SK-N-SH treated with all-trans-retinoic acid at 6 μM for 48 hours (cell line): ENCODE data around the gene PIK3CB.

Experiments
- CREB5 ChIP-seq: fragments of 250-450 bp; sonication (Bioruptor Pico); IDR thresholded peaks from 2 replicates; pipeline ENCODE4 v1.5.1; 2020; ENCODE audit warnings: low read depth, mild to moderate bottlenecking, moderate library complexity
- CSRNP3 ChIP-seq: fragments of 250-450 bp; sonication (Bioruptor Pico); IDR thresholded peaks from 2 replicates; pipeline ENCODE4 v1.5.1; 2021; ENCODE audit warnings: mild to moderate bottlenecking, moderate library complexity
- ESRRG ChIP-seq: fragments of 250-450 bp; sonication (Bioruptor Pico); IDR thresholded peaks from 2 replicates; pipeline ENCODE4 v1.6.1; 2021; ENCODE audit warnings: mild to moderate bottlenecking
- GLIS3 ChIP-seq: fragments of 250-450 bp; sonication (Bioruptor Pico); IDR thresholded peaks from 2 replicates; pipeline ENCODE4 v1.5.0; 2020; ENCODE audit warnings: mild to moderate bottlenecking, moderate library complexity
- ISL1 ChIP-seq: fragments of 250-450 bp; sonication (Bioruptor Pico); IDR thresholded peaks from 2 replicates; pipeline ENCODE4 v2.1.2; 2022; ENCODE audit warnings: mild to moderate bottlenecking, moderate library complexity
- POU6F1 ChIP-seq: fragments of 250-450 bp; sonication (Bioruptor Pico); IDR thresholded peaks from 2 replicates; pipeline ENCODE4 v1.8.0; 2021; ENCODE audit warnings: low read depth, mild to moderate bottlenecking, moderate library complexity, borderline replicate concordance
- ZFP3 ChIP-seq: fragments of 250-450 bp; sonication (Bioruptor Pico); IDR thresholded peaks from 2 replicates; pipeline ENCODE4 v1.5.0; 2020; ENCODE audit warnings: mild to moderate bottlenecking, moderate library complexity
- ZNF565 ChIP-seq: fragments of 450-650 bp; formaldehyde crosslinking; conservative IDR thresholded peaks from 2 replicates; pipeline ENCODE4 v1.5.0; 2020; ENCODE audit warnings: low read depth, mild to moderate bottlenecking, moderate library complexity
- ZNF70 ChIP-seq: fragments of 450-650 bp; formaldehyde crosslinking; IDR thresholded peaks from 2 replicates; pipeline ENCODE4 v1.5.0; 2020; ENCODE audit warnings: mild to moderate bottlenecking, moderate library complexity
- TF ChIP-seq, protein P1 (sequence below): fragments of 250-450 bp; sonication (Bioruptor Pico); IDR thresholded peaks from 2 replicates; pipeline ENCODE4 v1.8.0; 2020; ENCODE audit warnings: mild to moderate bottlenecking, moderate library complexity, borderline replicate concordance

DNA sequence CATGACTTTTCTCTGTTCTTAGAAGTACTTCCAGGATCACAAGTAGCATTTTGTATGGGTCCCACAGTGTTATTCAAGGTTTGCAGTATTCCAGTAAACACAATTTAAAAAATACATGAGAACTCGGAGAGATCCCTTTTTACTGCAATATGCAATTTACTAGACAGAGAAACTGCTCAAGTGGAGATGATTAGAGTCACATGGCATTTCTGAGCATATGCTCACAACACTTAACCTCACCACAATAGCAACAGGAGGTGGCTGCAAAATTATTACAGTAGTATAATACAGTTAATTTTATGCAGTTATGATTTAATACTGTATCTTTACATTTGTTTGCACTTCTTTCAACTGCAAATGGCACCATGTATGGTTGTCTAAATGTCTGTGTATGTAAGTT is 87.5 kb downstream of the PIK3CB start:
- TF ChIP-seq ZFP3 (CRISPR knock-in tag) (no peak), ZNF565 (CRISPR knock-in tag) (no peak), ESRRG (CRISPR knock-in tag) (no peak), POU6F1 (no peak), ISL1 (CRISPR knock-in tag) (no peak), CREB5 (CRISPR knock-in tag) (no peak), CSRNP3 (CRISPR knock-in tag) (no peak), ZNF70 (CRISPR knock-in tag) (no peak), GLIS3 (no peak)
- TF ChIP-seq, protein P1, sequence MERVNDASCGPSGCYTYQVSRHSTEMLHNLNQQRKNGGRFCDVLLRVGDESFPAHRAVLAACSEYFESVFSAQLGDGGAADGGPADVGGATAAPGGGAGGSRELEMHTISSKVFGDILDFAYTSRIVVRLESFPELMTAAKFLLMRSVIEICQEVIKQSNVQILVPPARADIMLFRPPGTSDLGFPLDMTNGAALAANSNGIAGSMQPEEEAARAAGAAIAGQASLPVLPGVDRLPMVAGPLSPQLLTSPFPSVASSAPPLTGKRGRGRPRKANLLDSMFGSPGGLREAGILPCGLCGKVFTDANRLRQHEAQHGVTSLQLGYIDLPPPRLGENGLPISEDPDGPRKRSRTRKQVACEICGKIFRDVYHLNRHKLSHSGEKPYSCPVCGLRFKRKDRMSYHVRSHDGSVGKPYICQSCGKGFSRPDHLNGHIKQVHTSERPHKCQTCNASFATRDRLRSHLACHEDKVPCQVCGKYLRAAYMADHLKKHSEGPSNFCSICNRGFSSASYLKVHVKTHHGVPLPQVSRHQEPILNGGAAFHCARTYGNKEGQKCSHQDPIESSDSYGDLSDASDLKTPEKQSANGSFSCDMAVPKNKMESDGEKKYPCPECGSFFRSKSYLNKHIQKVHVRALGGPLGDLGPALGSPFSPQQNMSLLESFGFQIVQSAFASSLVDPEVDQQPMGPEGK (CRISPR knock-in tag), result no peak
